ENCODE data around the gene RASGRF2.
A peak's percentile ranks its signal among the peaks of the same experiment; 100 is the strongest.

Gene RASGRF2

DNA sequence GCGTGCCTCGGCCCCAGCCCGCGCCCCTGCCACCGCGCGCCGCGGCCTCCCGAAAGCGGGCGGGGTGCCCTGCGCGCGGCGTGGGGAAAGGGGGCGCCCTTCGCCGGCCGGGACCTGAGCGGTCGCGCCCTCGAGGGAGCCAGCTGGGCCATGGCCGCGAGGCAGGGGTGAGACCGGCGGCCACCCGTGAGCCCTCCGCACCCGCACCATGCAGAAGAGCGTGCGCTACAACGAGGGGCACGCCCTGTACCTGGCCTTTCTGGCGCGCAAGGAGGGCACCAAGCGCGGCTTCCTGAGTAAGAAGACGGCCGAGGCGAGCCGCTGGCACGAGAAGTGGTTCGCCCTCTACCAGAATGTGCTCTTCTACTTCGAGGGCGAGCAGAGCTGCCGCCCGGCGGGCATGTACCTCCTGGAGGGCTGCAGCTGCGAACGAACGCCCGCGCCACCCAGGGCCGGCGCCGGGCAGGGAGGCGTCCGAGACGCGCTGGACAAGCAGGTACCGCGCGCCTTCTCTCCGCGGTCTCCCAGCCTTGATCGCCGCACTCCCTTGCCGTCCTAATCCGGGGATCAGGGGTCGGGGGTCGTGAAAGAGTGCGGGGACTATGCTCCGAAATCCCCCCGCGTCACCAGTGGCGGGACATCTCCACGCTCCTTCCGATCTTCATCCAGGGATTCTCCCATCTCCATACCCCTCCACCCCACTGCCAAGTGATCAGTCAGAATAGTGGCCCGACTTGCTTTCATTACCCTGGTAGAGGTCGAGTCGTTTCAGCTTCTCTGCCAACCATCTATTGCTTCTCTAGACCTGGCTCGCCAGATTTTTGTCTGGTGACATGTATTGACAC lies 590 bp downstream of the RASGRF2 start:
- peak overlapping the region; percentile 32 for H3K4me3 ChIP-seq (ENCODE audit: low read length)
- no peak for DNase-seq (ENCODE audit: low read depth)
- TF ChIP-seq, protein P1, sequence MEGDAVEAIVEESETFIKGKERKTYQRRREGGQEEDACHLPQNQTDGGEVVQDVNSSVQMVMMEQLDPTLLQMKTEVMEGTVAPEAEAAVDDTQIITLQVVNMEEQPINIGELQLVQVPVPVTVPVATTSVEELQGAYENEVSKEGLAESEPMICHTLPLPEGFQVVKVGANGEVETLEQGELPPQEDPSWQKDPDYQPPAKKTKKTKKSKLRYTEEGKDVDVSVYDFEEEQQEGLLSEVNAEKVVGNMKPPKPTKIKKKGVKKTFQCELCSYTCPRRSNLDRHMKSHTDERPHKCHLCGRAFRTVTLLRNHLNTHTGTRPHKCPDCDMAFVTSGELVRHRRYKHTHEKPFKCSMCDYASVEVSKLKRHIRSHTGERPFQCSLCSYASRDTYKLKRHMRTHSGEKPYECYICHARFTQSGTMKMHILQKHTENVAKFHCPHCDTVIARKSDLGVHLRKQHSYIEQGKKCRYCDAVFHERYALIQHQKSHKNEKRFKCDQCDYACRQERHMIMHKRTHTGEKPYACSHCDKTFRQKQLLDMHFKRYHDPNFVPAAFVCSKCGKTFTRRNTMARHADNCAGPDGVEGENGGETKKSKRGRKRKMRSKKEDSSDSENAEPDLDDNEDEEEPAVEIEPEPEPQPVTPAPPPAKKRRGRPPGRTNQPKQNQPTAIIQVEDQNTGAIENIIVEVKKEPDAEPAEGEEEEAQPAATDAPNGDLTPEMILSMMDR (conservative IDR thresholded peaks at IDR 0.05; ENCODE audit: low read length), result no peak

DNA sequence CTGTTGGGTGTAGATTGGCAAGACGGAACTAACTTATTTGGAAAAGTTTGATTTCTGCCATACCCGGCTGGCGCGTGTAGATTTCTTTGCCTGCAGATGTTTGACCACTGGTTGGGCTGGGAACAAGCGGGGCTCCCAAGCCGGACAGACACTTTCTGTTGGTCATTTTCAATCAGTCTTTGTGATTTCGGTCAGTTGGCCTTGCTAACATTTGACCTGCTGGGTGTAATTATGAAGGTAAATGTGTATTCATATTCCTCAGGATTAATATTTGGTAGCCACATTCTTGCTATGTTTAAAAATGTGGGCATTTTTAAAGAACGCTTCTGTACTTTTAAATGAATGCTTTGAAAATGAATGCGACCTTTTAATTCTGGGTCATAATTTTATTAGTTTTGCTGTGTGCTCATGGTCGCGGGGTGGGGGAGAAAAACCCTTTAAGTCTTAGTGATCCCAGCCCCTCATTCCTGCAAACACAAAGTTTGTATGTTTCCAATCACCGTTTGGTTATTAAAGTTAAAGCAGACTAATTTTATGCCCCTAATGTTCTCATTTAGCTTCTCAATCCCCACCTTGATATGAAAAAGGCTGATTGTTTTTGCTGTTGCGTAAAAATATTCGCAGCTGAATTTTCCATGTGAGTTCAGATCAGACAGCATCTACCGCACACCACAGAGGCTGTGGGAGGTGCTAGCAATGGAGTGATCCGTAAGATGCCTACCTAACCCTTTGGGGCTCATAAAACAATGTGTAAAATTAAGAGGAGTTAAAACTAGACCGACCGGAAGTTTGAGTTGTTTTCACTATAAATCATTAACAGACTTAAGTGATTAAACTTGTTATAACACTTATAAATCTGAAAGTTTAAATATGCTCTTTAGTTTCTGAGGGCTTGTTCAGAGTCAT lies 1.5 kb downstream of the RASGRF2 start:
- no peak for DNase-seq (ENCODE audit: low read depth)
- H3K4me3 ChIP-seq (ENCODE audit: low read length), result no peak overlapping the region

DNA sequence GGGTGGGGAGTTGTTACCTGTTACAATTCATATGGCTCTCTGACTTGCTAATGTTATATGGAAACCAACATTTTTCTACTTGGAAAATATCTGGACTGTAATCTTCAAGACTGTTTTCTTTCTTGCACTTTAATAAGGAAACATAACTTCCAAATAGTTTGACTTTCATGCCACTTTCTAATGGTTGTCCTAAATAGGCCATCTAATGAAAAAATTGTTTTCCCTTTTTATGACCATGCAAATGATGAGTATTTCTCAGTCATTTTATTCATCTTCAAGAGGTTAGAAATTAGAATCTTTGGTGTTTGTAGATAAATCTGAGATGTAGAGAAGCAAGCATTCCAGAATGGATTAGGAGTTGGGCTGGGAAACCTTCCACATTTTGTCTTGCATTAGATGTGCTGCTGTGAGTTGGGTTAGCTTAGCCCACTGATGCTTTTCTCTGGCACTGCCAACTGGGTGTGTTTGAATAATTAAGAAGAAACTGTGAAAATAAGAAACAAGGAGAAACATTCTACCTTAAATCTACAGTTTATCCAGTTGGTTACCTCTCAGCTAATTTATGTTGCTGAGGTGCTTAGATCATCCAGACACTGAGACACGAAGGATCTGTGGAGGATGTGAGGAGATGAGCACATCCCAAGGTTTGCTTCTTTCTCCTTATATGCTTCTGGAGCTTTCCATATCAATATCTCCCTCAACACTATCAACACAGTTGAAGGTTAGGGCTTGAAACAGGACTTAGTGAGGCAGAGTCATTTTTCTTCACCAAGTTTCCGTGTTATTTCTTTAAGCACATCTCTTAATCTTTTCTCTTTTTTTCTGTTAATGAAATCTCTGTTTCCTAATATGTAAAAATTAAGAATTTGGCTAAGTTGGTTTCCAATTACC lies 2.7 kb downstream of the RASGRF2 start:
- TF ChIP-seq, protein P1 (conservative IDR thresholded peaks at IDR 0.05; ENCODE audit: low read length), result no peak
- no peak overlapping the region for H3K4me3 ChIP-seq (ENCODE audit: low read length)
- DNase-seq (ENCODE audit: low read depth), result no peak

More for the DNA sequence above, 1.5 kb downstream of the RASGRF2 start:
- TF ChIP-seq, protein P1 (conservative IDR thresholded peaks at IDR 0.05; ENCODE audit: low read length), result no peak

DNA sequence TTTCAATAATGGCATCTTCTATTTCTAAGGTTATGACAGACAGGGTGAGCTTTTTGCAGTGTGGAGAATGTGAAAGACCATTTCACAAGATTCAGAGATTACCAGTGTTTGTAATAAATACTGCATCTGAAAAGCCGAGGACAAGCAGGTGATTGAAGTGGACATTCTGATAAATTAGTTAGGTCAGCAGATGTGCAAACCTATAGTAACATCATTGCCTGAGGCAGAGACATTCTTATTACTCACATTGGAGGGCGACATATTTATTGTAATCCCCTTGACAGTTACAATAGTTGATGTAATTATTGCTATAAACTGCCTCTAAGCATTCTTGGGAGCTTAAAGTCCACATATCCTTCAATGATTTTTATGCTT lies 3.3 kb downstream of the RASGRF2 start:
- H3K4me3 ChIP-seq (ENCODE audit: low read length), result no peak overlapping the region
- DNase-seq (ENCODE audit: low read depth), result no peak
- TF ChIP-seq, protein P1 (conservative IDR thresholded peaks at IDR 0.05; ENCODE audit: low read length), result no peak

DNA sequence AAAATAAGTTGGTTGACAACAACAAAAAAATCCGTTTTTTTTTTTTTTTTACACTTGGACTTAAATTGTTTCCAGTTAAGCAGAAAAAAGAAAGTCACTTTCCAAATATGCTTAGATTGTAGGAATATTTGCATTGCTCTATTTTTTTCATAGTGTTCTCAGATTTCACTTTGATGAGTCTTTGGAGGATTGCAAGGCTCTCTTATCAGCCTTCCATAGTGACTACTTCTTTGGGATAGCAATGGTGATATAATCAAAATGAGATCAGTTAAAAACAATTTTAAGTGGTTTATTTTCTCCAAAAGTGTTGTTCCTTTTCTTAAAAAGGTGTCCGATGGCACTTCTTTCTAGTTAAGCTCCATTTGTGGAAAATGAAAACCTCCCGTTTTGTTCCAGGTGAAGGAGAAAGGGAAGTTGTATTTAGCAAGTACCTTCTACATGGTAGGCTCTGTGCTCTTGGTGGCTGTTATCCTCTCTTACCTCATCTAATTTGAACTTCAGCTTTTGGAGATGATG lies 3.9 kb downstream of the RASGRF2 start:
- TF ChIP-seq, protein P1 (conservative IDR thresholded peaks at IDR 0.05; ENCODE audit: low read length), result no peak
- no peak overlapping the region for H3K4me3 ChIP-seq (ENCODE audit: low read length)
- DNase-seq (ENCODE audit: low read depth), result no peak

DNA sequence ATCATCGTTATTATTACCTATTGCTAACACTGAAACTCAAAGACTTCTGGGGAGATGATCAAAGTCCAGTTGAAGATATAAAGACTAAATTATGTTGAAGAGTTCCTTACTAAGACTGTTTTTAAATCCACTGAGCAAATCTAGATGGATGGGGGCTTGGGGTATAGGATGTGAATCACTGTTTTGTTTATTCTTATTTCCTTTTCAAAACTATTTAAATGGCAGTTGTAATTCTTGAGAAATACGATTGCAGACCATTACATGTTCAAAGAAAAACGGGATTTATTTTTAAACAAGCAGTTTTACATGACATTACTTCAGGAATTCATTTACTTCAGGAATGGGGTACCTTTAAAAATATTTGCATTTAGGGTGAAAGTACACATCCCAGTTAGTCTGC lies 4.3 kb downstream of the RASGRF2 start:
- TF ChIP-seq, protein P1 (conservative IDR thresholded peaks at IDR 0.05; ENCODE audit: low read length), result no peak
- no peak for DNase-seq (ENCODE audit: low read depth)
- H3K4me3 ChIP-seq (ENCODE audit: low read length), result no peak overlapping the region
